Heart left ventricle (tissue), 16 donors: ENCODE data around the gene RNU7-1. TPM values are rescaled to one million over a fixed set of nuclear protein-coding genes. Genes with fewer than 3 reads are reported as not detected.

Experiments
- ATAC-seq, 4 donors: fragments of 200-7000 bp; cut with Tn5 transposase; one replicate each; pipeline ENCODE4 v1.9.1; 2020 to 2022; ENCODE audit warnings: moderate library complexity in 4 of 4, mild to moderate bottlenecking in 3 of 4, moderate number of reproducible peaks in 1 of 4
- DNase-seq, 5 donors: peaks; one replicate each; pipeline ENCODE4 v3.0.0-alpha.2; 2020
- H3K27ac ChIP-seq, 12 donors: fragments of 200-600 bp; sonication (generic) in 4 of 12; one replicate each; pipeline versions ENCODE4 v1.5.0 to v1.8.0; 2016 to 2022; ENCODE audit warnings: mild to moderate bottlenecking in 2 of 12
- H3K27me3 ChIP-seq, 9 donors: fragments of 200-600 bp; sonication (generic) in 2 of 9; one replicate each; pipeline versions ENCODE4 v1.5.1 to v1.8.0; 2016 to 2022; ENCODE audit warnings: mild to moderate bottlenecking in 3 of 9
- H3K36me3 ChIP-seq, 9 donors: fragments of 200-600 bp; sonication (generic) in 2 of 9; one replicate each; pipeline versions ENCODE4 v1.5.0 to v1.8.0; 2018 to 2022; ENCODE audit warnings: mild to moderate bottlenecking in 2 of 9
- H3K4me1 ChIP-seq, 12 donors: fragments of 200-600 bp; sonication (generic) in 4 of 12; one replicate each; pipeline versions ENCODE4 v1.5.0 to v1.8.0; 2016 to 2022; ENCODE audit warnings: mild to moderate bottlenecking in 3 of 12
- H3K4me3 ChIP-seq, 12 donors: fragments of 200-600 bp; sonication (generic) in 4 of 12; one replicate each; pipeline versions ENCODE4 v1.5.0 to v1.8.0; 2017 to 2022; ENCODE audit warnings: mild to moderate bottlenecking in 9 of 12, moderate library complexity in 4 of 12
- H3K9me3 ChIP-seq, 12 donors: fragments of 200-600 bp; sonication (generic) in 4 of 12; one replicate each; pipeline versions ENCODE4 v1.5.0 to v1.8.0; 2016 to 2022; ENCODE audit warnings: mild to moderate bottlenecking in 1 of 12
- CTCF ChIP-seq, 12 donors: fragments of 200-600 bp; sonication (generic) in 4 of 12; IDR thresholded peaks; one replicate each; pipeline versions ENCODE4 v1.5.0 to v1.8.0; 2018 to 2022; ENCODE audit warnings: antibody characterized with exemption in 12 of 12, mild to moderate bottlenecking in 5 of 12
- POLR2A ChIP-seq, 2 donors: fragments of 450-650 bp; IDR thresholded peaks; one replicate each; pipeline ENCODE4 v1.6.1; 2017; ENCODE audit warnings: antibody characterized with exemption in 2 of 2, mild to moderate bottlenecking in 2 of 2, moderate library complexity in 2 of 2
- WGBS, 4 donors: extraction: QIAGEN DNeasy Blood & Tissue Kit in 2 of 4; methylation state at CpG; one replicate each; pipeline versions ENCODE4 v1.1.5 to v1.1.7; 2013 to 2018; 5-methylcytosine and 5-hydroxymethylcytosine counted together
- intact Hi-C, 10 donors: fragments of 100-400 bp; cut with DNase I; formaldehyde crosslinking; loops; one replicate each; pipeline versions ENCODE4 v1.11.1 to v1.14.2; 2022
- polyA plus RNA-seq, 2 donors: library from polyadenylated mRNA; stranded (reverse); fragments of 200-250 nt; gene quantifications; one replicate each; pipeline ENCODE4 v1.2.3, GENCODE V29; 2013
- total RNA-seq, 9 donors: library from RNA; depleted of rRNA in 2 of 9; stranded (reverse); fragments of >200 nt in 2 of 9; fragmentation: NEBNext Ultra II Directional in 3 of 9; extraction: Animal tissue kit (Norgen Biotek cat#: 25700) in 3 of 9; gene quantifications; one replicate each; pipeline versions ENCODE4 v1.1.0 to v1.2.4, GENCODE V29; 2016 to 2023
- donor health status: ischemic (EF 13 %, LVEDD 7.1; RV severe dilation, severe dysfunction).
- donor health status: healthy with polysubstance abuse.
- donor health status: DM: no; HTN: yes; CAD: no.
- donor health status: DM: no; HTN: no; CAD: no.
- donor health status: ischemic (EF 25% LVEDD 6.9; RV normal size, moderate dysfunction).
- donor health status: ischemic (EF 25% LVEDD 5.7; RV mildly dilated, moderate dysfunction).
- donor health status: healthy.
- donor health status: DM: yes; HTN: yes; CAD: no.
- donor health status: ischemic (EF 35%, LVEDD 5.7; RV mildly dilated, moderate dysfunction).
- donor health status: nonischemic (EF 11% LVEDD 7.7; RV severe dilation, severe dysfunction).
- donor health status: DM: yes; HTN: yes; CAD: no.
- donor health status: PGD.
- donor health status: ischemic (EF 29% LVEDD 5.4; RV normal size, mild dysfunction).
- donor health status: nonischemic (EF 23%, LVEDD 6.1; RV moderate dilation, normal function).

RNU7-1 gene
- total and polyA plus RNA-seq, 11 donors: not detected

DNA sequence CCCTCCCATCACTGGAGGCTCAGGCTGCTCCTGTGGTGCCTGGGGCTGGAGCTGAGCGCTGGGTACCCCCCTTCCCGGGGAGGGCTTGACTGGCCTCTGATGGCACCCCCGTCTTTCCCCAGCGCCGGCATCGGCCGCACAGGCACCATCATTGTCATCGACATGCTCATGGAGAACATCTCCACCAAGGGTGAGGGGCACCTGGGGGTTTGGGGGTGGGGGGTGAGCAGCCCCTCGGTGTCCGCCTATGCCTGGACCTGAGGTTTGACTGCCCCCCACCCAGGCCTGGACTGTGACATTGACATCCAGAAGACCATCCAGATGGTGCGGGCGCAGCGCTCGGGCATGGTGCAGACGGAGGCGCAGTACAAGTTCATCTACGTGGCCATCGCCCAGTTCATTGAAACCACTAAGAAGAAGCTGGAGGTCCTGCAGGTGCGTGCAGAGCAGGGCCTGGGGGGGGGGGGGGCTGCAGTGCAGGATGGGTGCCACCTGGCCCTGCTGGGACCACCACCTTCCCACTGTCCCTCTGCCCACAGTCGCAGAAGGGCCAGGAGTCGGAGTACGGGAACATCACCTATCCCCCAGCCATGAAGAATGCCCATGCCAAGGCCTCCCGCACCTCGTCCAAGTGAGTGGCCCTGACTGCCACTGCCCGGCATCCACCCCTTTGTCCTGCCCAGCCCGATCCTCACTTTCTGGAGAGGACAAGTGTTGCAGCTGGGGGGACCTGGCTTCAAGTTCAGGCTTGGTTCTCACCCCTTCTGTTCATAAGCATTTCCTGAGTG is 16.4 kb downstream of the RNU7-1 start:
- TF ChIP-seq CTCF (IDR thresholded peaks at IDR 0.05): no peak
- TF ChIP-seq POLR2A (IDR thresholded peaks at IDR 0.05): no peak
- peak in 2 of 5 donors; percentile 25 to 37 for DNase-seq

GRCh38 chr12:6960593-6961277 is 17.1 kb downstream of the RNU7-1 start:
- WGBS, 4 donors: 79 to 84% (median 82%) methylated on average over 13 of the region's 13 CpGs
- Histone ChIP-seq H3K27ac (peak overlapping the region in 11 of 12 donors; percentile 68 to 97 (median 83)), H3K4me3 (peak overlapping the region in 6 of 12 donors; percentile 3 to 46 (median 36)), H3K4me1 (peaks cover 2 to 81% (median 41%) of the 10 kb centered on the region in 12 donors), H3K27me3 (no peaks in the 10 kb centered on the region), H3K9me3 (no peaks in the 10 kb centered on the region), H3K36me3 (peaks cover 0 to 53% (median 6%) of the 10 kb centered on the region in 9 donors)
- DNase-seq (peak in 2 of 5 donors; percentile 20 to 31), ATAC-seq (no peak)
- TF ChIP-seq POLR2A (IDR thresholded peaks at IDR 0.05) (no peak), CTCF (IDR thresholded peaks at IDR 0.05) (peak in 1 of 12 donors; percentile 21)
- intact Hi-C loops: loop anchor here in 5 of 10 donors (1.0 to 10.0 kb wide), 6 partner anchors 16 to 134 kb away; partner anchors contain the start of genes C1R (in 2 of the 5), C12orf57 (in 1 of the 5), SPSB2 (in 1 of the 5) and TPI1 (in 1 of the 5)

More for the DNA sequence above, 16.4 kb downstream of the RNU7-1 start:
- Histone ChIP-seq H3K4me3 (peak overlapping the region in 7 of 12 donors; percentile 14 to 42 (median 22)), H3K27ac (peak overlapping the region; percentile 21 to 97 (median 83)), H3K36me3 (peaks cover 0 to 51% (median 0%) of the 10 kb centered on the region in 9 donors), H3K4me1 (peaks cover 2 to 85% (median 41%) of the 10 kb centered on the region in 12 donors), H3K27me3 (no peaks in the 10 kb centered on the region), H3K9me3 (no peaks in the 10 kb centered on the region)
- intact Hi-C loops: loop anchor here in 5 of 10 donors (5.0 to 10.0 kb wide), 5 partner anchors 72 to 135 kb away; partner anchors contain the start of genes C1R (in 2 of the 5), SPSB2 (in 1 of the 5) and TPI1 (in 1 of the 5)
- 92 to 97% (median 92%) methylated on average over 7 to 26 of the region's 26 CpGs for WGBS, 4 donors
- no peak for ATAC-seq

GRCh38 chr12:6961278-6961694 is 17.7 kb downstream of the RNU7-1 start:
- intact Hi-C loops: loop anchor here in 5 of 10 donors (1.0 to 10.0 kb wide), 6 partner anchors 17 to 134 kb away; partner anchors contain the start of genes C1R (in 2 of the 5), C12orf57 (in 1 of the 5), SPSB2 (in 1 of the 5) and TPI1 (in 1 of the 5)
- peak; percentile 56 to 84 (median 59) for DNase-seq
- TF ChIP-seq POLR2A (IDR thresholded peaks at IDR 0.05) (no peak), CTCF (IDR thresholded peaks at IDR 0.05) (no peak)
- no peaks in the 10 kb centered on the region for H3K9me3 ChIP-seq
- peaks cover 0 to 53% (median 12%) of the 10 kb centered on the region in 9 donors for H3K36me3 ChIP-seq
- peaks cover 2 to 76% (median 41%) of the 10 kb centered on the region in 12 donors for H3K4me1 ChIP-seq
- H3K27me3 ChIP-seq: no peaks in the 10 kb centered on the region
- peak overlapping the region in 11 of 12 donors; percentile 68 to 97 (median 81) for H3K27ac ChIP-seq
- ATAC-seq: peak; percentile 4 to 38 (median 16)
- WGBS, 4 donors: 45 to 66% (median 61%) methylated on average over 24 of the region's 24 CpGs
- peak overlapping the region in 9 of 12 donors; percentile 3 to 46 (median 32) for H3K4me3 ChIP-seq
